ENCODE measurements around the gene GLIS2.

Gene GLIS2

DNA sequence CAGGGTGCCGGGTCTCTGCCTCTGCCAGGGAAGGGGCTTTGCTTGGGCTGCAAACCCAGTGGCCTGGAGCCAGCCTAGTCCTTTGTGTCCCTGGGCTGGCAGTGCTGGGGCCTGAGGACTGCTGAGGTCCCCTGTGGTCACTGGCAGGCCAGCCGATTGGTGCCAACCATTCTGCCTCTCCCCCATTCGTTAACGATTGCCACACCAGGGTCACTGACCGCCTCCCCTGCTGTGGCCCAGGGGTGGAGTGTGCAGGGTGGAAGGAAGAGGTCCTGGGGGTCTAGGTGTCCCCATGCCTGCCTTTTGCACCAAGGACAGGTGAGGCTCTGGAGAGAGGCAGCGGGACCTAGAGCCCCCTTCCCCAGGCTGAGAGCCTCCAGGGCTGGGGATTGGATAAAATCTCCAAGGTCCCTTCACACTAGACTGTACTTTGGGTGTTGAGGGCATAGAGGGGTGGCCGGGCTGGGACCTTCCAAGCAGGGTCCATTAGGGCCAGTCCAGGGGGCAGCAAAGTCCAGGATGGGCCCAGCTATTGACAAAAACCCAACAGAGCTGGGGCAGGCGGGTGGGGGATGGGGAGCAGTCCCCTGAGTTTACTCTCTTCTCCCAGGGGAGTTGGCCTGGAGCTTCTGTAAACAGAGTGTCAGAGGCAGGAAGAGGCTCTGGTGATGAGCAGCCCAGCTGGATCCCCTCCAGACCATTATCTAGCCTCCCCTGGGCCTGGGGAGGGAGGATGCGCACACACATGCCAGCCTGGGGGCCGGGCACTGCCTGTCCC lies 56.9 kb downstream of the GLIS2 start:
- H3K36me3 ChIP-seq (ENCODE audit: control insufficient read depth, insufficient read depth, low read length), result peaks cover 3% of the 10 kb centered on the region
- WGBS, 2 experiments (ENCODE audit: insufficient coverage in 2 of 2), result 30 to 61% methylated on average over 5 to 8 of the region's 10 CpGs
- peak overlapping the region; percentile 70 for H3K4me3 ChIP-seq (ENCODE audit: extremely low read depth, insufficient read depth, low read length, poor library complexity, severe bottlenecking)
- no peaks in the 10 kb centered on the region for H3K9me3 ChIP-seq (ENCODE audit: control insufficient read depth, low read length)
- peak overlapping the region; percentile 87 for H3K27ac ChIP-seq (ENCODE audit: low read depth, low read length, severe bottlenecking)
- H3K4me1 ChIP-seq (ENCODE audit: control insufficient read depth, insufficient read depth, low read length, poor library complexity, severe bottlenecking), result peaks cover 62% of the 10 kb centered on the region

DNA sequence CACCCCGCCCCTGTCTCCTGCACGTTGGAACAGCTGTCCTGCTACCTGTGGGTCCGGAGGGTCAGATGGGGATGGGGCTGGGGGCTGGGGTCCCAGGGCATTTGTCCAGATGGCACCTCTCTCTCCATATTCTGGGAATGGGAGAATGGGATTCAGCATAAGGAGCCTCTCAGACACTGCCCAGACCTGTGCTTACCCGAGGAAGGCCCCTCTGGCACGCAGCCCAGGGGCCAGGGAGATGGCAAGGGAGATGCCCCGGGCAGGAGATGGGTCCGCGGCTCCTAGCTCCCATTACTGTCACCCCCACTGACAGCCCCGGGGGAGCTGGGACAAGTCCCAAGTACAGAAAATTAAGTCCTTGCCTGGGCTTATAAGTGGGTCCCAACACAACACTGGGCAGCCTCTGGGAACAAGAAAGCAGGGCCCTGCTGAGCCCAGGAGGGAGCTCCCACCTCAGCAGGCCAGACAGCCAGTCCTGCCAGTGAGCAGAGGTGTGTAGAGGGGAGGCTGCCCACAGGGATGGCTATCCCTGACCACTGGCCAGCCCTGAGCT lies 57.6 kb downstream of the GLIS2 start:
- peak overlapping the region; percentile 87 for H3K27ac ChIP-seq (ENCODE audit: low read depth, low read length, severe bottlenecking)
- H3K4me1 ChIP-seq (ENCODE audit: control insufficient read depth, insufficient read depth, low read length, poor library complexity, severe bottlenecking), result peaks cover 67% of the 10 kb centered on the region
- H3K4me3 ChIP-seq (ENCODE audit: extremely low read depth, insufficient read depth, low read length, poor library complexity, severe bottlenecking), result peak overlapping the region; percentile 70

DNA sequence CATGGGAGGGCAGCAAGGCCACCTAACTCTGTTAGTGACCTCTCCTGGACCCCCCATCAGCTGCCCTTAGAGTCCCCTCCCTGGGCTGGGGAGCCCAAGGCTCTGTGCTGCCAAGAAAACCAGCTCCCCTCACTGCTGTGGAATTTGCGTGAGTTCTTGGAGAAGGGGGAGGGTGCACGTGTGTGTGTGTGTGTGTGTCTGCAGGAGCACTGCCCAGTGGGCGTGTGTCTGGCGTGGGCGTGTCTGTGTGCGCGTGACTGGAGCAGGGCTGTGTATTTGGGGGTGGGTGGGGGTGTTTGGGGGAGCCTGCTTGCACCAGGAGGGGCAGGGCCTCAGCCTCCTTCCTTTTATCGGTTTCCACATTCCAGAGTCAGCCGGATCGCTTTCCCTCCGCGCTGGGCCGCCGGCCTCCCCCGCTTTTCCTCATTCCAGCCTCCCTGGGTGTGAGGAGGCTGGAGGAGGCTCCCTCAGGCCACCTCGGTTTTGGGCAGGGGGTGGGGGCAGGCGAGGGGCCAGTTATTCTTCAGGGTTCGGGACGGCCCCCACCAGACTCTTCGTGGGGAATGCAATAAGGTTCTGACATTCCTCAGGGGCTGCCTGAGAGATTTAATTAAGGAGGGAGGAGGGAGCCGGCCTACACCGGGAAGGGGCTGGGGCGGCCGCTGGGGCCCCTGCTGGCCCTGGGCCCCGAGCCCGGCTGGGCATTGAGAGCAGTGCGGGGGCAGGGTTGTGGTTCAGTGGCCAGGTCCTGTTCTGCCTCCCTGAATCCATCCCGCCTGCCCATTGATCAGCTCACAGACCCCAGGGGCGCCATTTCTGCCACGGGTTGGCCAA lies 58.3 kb downstream of the GLIS2 start:
- Histone ChIP-seq H3K4me1 (ENCODE audit: control insufficient read depth, insufficient read depth, low read length, poor library complexity, severe bottlenecking) (peaks cover 64% of the 10 kb centered on the region), H3K4me3 (ENCODE audit: extremely low read depth, insufficient read depth, low read length, poor library complexity, severe bottlenecking) (peak overlapping the region; percentile 70), H3K9me3 (ENCODE audit: control insufficient read depth, low read length) (no peaks in the 10 kb centered on the region), H3K36me3 (ENCODE audit: control insufficient read depth, insufficient read depth, low read length) (peaks cover 3% of the 10 kb centered on the region), H3K27ac (ENCODE audit: low read depth, low read length, severe bottlenecking) (peak overlapping the region; percentile 87)
- WGBS, 2 experiments (ENCODE audit: insufficient coverage in 2 of 2), result 16 to 43% methylated on average over 5 to 14 of the region's 30 CpGs

More for the DNA sequence above, 57.6 kb downstream of the GLIS2 start:
- 52 to 61% methylated on average over 7 to 9 of the region's 9 CpGs for WGBS, 2 experiments (ENCODE audit: insufficient coverage in 2 of 2)
- Histone ChIP-seq H3K9me3 (ENCODE audit: control insufficient read depth, low read length) (no peaks in the 10 kb centered on the region), H3K36me3 (ENCODE audit: control insufficient read depth, insufficient read depth, low read length) (peaks cover 3% of the 10 kb centered on the region)

DNA sequence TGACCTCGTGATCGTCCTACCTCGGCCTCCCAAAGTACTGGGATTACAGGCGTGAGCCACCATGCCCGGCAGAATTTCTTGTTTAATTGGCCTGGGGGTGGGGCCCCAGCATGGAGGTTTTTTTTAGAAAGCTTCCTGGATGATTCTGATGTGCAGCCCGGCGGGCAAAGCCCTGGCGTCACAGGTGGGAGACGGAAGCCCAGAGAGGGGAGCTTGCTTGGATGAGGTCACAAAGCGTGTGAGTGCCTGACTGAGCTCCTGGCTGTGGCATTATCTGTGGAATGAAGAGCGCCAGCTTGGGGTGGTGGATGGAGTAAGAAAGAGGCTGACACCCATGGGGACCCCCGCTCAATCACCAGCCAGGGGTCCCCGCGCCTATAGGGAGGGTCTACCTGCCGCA lies 59.9 kb downstream of the GLIS2 start:
- Histone ChIP-seq H3K36me3 (ENCODE audit: control insufficient read depth, insufficient read depth, low read length) (peaks cover 3% of the 10 kb centered on the region), H3K27ac (ENCODE audit: low read depth, low read length, severe bottlenecking) (no peak overlapping the region), H3K4me3 (ENCODE audit: extremely low read depth, insufficient read depth, low read length, poor library complexity, severe bottlenecking) (no peak overlapping the region), H3K4me1 (ENCODE audit: control insufficient read depth, insufficient read depth, low read length, poor library complexity, severe bottlenecking) (peaks cover 63% of the 10 kb centered on the region), H3K9me3 (ENCODE audit: control insufficient read depth, low read length) (no peaks in the 10 kb centered on the region)
- 90 to 94% methylated on average over 13 to 14 of the region's 15 CpGs for WGBS, 2 experiments (ENCODE audit: insufficient coverage in 2 of 2)

DNA sequence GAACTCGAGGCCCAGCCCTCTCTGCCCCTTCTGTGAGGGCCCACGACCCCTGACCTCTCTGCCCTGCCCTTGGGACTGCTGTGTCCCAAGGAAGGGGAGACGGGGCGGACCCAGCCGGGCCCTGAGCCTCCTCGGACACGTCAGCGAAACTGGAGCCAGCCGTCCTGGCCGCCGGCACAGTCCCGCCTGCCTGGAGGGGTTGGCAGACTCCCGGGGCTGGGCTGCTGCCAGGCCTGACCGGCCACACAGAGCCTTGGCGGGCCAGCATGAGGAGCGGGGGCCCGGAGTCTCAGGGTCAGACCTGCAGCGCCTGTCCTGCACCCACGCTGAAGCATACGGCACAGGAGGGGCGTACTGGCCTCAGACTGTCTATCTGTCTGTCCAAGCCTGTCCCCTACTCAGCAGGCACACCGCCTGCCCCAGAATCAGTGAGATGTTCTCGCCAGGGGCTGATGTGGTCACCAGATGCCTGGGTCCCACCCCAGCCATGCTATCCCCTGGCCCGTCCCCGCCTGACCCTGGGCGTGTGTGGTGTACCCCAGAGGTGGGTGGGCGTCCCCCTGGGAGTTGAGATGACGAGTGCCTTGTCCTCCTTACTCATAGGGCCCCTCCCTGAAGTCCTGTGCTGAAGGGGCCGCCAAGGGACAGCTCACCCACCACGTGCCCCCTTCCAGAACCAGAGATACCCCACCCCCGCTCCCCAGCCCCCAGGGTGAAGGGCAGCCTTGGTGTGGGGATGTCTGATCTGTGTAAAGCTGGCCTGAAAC lies 60.4 kb downstream of the GLIS2 start:
- Histone ChIP-seq H3K36me3 (ENCODE audit: control insufficient read depth, insufficient read depth, low read length) (peaks cover 6% of the 10 kb centered on the region), H3K9me3 (ENCODE audit: control insufficient read depth, low read length) (no peaks in the 10 kb centered on the region), H3K4me1 (ENCODE audit: control insufficient read depth, insufficient read depth, low read length, poor library complexity, severe bottlenecking) (peaks cover 60% of the 10 kb centered on the region), H3K4me3 (ENCODE audit: extremely low read depth, insufficient read depth, low read length, poor library complexity, severe bottlenecking) (no peak overlapping the region), H3K27ac (ENCODE audit: low read depth, low read length, severe bottlenecking) (peak overlapping the region; percentile 23)
- 90 to 94% methylated on average over 24 to 26 of the region's 31 CpGs for WGBS, 2 experiments (ENCODE audit: insufficient coverage in 2 of 2)

DNA sequence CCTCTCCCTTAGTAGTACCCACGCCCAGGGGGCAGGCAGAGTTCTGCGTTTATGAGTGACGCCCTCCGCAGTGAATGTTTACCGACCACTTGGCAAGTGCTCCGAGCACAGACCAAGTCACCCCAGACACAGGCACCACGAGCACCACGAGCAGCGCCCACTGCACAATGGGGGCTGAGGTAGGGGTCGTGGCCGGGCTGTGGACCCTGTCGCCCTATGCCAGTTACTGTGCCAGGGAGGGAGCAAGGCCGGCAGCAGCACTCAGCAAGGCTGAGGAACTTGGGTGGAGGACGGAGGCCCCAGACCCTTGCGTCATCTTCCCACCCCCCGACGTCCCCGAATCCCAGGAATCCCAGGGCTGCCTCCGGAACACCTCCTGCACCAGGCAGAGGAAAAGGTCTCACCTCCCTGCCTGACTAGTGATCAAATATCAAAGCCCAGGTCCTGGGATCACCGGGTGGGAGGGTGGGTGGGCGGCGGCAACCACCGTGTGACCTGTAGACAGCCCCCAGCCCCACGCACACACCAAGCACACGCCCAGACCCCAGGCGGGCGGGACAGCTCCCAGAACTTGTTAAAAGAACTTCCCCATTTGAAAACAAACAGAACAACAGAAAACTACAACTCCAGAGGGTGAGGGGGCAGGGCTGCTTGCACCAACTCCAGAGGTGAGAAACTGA lies 61.2 kb downstream of the GLIS2 start:
- no peaks in the 10 kb centered on the region for H3K9me3 ChIP-seq (ENCODE audit: control insufficient read depth, low read length)
- WGBS, 2 experiments (ENCODE audit: insufficient coverage in 2 of 2), result 77 to 80% methylated on average over 14 to 15 of the region's 27 CpGs
- H3K27ac ChIP-seq (ENCODE audit: low read depth, low read length, severe bottlenecking), result peak overlapping the region; percentile 8
- peaks cover 11% of the 10 kb centered on the region for H3K36me3 ChIP-seq (ENCODE audit: control insufficient read depth, insufficient read depth, low read length)
- H3K4me3 ChIP-seq (ENCODE audit: extremely low read depth, insufficient read depth, low read length, poor library complexity, severe bottlenecking), result no peak overlapping the region
- peaks cover 58% of the 10 kb centered on the region for H3K4me1 ChIP-seq (ENCODE audit: control insufficient read depth, insufficient read depth, low read length, poor library complexity, severe bottlenecking)

DNA sequence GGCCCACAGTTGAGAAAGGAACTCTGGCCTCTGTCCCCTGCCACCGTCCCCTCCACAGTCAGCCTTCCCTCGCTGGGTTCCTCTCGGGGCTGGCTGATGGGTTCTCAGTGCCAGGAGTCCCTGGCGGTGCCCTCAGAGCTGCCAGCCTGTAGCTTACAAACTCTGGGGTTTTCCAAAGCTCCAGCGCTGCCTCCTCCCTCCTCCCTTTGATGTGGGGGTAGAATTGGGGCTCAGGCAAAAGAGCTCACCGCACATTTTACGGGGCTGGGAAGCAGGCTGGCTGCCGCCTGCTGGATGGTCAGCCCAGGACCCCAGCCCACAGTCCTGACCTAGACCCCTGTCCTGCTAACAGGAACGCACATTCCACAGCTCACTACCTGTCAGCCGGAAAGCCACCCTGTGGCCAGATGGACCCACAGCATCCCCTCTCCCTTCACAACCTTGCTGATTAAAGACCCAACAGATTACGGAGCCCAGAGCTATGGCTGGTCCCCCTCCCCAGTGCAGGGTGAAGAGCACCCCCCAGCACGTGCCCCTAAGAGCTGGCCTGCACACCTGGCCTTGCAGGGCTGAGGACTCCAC lies 61.8 kb downstream of the GLIS2 start:
- Histone ChIP-seq H3K4me3 (ENCODE audit: extremely low read depth, insufficient read depth, low read length, poor library complexity, severe bottlenecking) (no peak overlapping the region), H3K27ac (ENCODE audit: low read depth, low read length, severe bottlenecking) (no peak overlapping the region), H3K9me3 (ENCODE audit: control insufficient read depth, low read length) (no peaks in the 10 kb centered on the region), H3K4me1 (ENCODE audit: control insufficient read depth, insufficient read depth, low read length, poor library complexity, severe bottlenecking) (peaks cover 58% of the 10 kb centered on the region), H3K36me3 (ENCODE audit: control insufficient read depth, insufficient read depth, low read length) (peaks cover 14% of the 10 kb centered on the region)
- 58 to 79% methylated on average over 8 to 9 of the region's 12 CpGs for WGBS, 2 experiments (ENCODE audit: insufficient coverage in 2 of 2)

DNA sequence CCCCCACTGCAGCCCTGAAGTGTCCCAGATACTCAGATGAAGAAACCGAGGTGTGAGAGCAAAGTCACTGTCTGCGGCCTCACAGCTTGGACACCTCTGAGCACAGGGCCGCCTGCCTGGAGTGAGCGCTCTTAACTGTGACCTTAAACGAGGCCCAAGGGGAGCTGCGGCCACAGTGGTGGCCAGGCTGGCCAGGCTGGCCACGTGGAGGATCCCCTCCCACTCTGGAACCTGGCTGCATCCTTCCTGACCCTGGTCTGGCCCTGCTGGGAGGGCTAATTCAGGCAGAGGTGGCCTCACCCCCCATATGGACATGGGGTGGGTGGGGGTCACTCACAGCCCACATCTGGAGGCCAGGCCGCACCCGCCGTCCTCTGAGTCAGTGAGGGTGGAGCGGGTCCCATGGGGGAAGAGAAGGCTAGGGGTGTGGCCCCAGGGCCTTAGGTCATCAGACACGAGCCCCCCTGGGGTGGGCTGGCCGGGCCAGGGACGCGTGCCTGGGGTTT lies 62.3 kb downstream of the GLIS2 start:
- Histone ChIP-seq H3K9me3 (ENCODE audit: control insufficient read depth, low read length) (no peaks in the 10 kb centered on the region), H3K27ac (ENCODE audit: low read depth, low read length, severe bottlenecking) (no peak overlapping the region), H3K36me3 (ENCODE audit: control insufficient read depth, insufficient read depth, low read length) (peaks cover 19% of the 10 kb centered on the region), H3K4me3 (ENCODE audit: extremely low read depth, insufficient read depth, low read length, poor library complexity, severe bottlenecking) (no peak overlapping the region), H3K4me1 (ENCODE audit: control insufficient read depth, insufficient read depth, low read length, poor library complexity, severe bottlenecking) (peaks cover 52% of the 10 kb centered on the region)
- 90 to 92% methylated on average over 14 to 15 of the region's 15 CpGs for WGBS, 2 experiments (ENCODE audit: insufficient coverage in 2 of 2)

DNA sequence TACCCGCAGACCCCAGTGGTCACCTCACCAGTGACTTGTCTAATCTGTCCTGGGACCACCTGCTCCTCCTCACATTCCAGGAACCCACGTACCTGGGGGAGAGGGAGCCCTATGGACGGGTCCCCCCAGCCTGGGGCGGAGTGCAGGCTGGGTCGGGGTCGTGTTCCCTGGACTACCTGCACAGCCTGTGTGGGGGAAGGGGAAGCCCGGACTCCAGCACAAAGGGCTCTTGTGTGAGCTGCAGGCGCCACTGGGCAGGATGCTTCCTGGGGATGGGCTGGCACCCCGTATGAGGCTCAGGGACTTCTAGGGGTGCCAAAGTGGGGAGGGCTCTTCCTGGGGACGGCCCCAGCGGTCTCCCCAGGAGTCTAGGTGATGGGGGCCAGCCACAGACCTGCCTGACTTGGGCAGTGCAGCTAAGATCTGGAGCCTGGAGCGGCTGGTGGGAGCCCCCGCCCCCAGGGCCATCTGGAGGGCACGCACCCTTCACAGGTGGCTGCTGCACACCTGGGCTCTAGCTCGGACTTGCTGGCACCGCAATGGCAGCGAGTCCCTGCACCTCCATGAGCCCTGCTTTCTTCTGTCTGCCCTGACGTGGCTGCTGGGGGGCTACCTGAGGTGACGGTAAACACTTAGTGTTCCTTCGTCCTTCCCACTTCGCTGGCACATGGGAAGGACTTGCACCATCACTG lies 63.3 kb downstream of the GLIS2 start:
- 92 to 93% methylated on average over 17 to 18 of the region's 21 CpGs for WGBS, 2 experiments (ENCODE audit: insufficient coverage in 2 of 2)
- Histone ChIP-seq H3K27ac (ENCODE audit: low read depth, low read length, severe bottlenecking) (no peak overlapping the region), H3K4me1 (ENCODE audit: control insufficient read depth, insufficient read depth, low read length, poor library complexity, severe bottlenecking) (peaks cover 48% of the 10 kb centered on the region), H3K4me3 (ENCODE audit: extremely low read depth, insufficient read depth, low read length, poor library complexity, severe bottlenecking) (no peak overlapping the region), H3K9me3 (ENCODE audit: control insufficient read depth, low read length) (no peaks in the 10 kb centered on the region), H3K36me3 (ENCODE audit: control insufficient read depth, insufficient read depth, low read length) (peaks cover 26% of the 10 kb centered on the region)

Measured in mesodermal cell (in vitro differentiated cells).